Liver (tissue), 9 donors: ENCODE measurements around the gene CEP135. TPM values are rescaled to one million over a fixed set of nuclear protein-coding genes. Genes with fewer than 3 reads are reported as not detected.

Experiments
- DNase-seq: peaks from one replicate; pipeline ENCODE4 v3.0.0-alpha.2; 2017; ENCODE audit warnings: low spot score
- H3K27ac ChIP-seq, 2 donors: one replicate each; pipeline ENCODE4 v1.7.0; 2013; ENCODE audit warnings: inconsistent platforms in 2 of 2, low read length in 2 of 2, control low read depth in 1 of 2, low read depth in 1 of 2, mild to moderate bottlenecking in 1 of 2
- H3K27me3 ChIP-seq, 4 donors: one replicate each; pipeline versions ENCODE4 v1.6.1 to v1.7.0; 2013; ENCODE audit warnings: low read length in 3 of 4, inconsistent platforms in 1 of 4, mild to moderate bottlenecking in 1 of 4, moderate library complexity in 1 of 4; ENCODE audit not compliant: control insufficient read depth in 4 of 4, insufficient read depth in 4 of 4
- H3K36me3 ChIP-seq, 4 donors: one replicate each; pipeline versions ENCODE4 v1.6.1 to v1.7.0; 2013; ENCODE audit warnings: low read length in 3 of 4, mild to moderate bottlenecking in 3 of 4, low read depth in 1 of 4, moderate library complexity in 1 of 4; ENCODE audit not compliant: control insufficient read depth in 4 of 4, insufficient read depth in 3 of 4
- H3K4me1 ChIP-seq, 4 donors: one replicate each; pipeline versions ENCODE4 v1.6.1 to v1.7.0; 2013; ENCODE audit warnings: low read length in 3 of 4, mild to moderate bottlenecking in 3 of 4, moderate library complexity in 1 of 4; ENCODE audit not compliant: control insufficient read depth in 4 of 4, insufficient read depth in 4 of 4
- H3K4me3 ChIP-seq, 3 donors: one replicate each; pipeline versions ENCODE4 v1.6.1 to v1.7.0; 2013; ENCODE audit warnings: low read length in 3 of 3, control low read depth in 1 of 3, low read depth in 1 of 3, mild to moderate bottlenecking in 1 of 3
- H3K9ac ChIP-seq, 2 donors: one replicate each; pipeline ENCODE4 v1.7.0; 2013; ENCODE audit warnings: low read length in 2 of 2, mild to moderate bottlenecking in 2 of 2, moderate library complexity in 2 of 2, control low read depth in 1 of 2, low read depth in 1 of 2
- H3K9me3 ChIP-seq, 4 donors: one replicate each; pipeline versions ENCODE4 v1.6.1 to v1.7.0; 2013; ENCODE audit warnings: low read length in 3 of 4; ENCODE audit not compliant: control insufficient read depth in 4 of 4
- ATF3 ChIP-seq: IDR thresholded peaks from 2 replicates; pipeline ENCODE4 v1.6.1; 2016; ENCODE audit warnings: antibody characterized with exemption
- CTCF ChIP-seq: fragments of 150-350 bp; IDR thresholded peaks from 2 replicates; pipeline ENCODE4 v1.5.1; 2017; ENCODE audit warnings: improper control_type of control experiment, low read depth, low read length; ENCODE audit not compliant: missing input control
- EGR1 ChIP-seq, 2 donors: IDR thresholded peaks; 2 replicates each; pipeline ENCODE4 v1.6.1; 2016 to 2018; ENCODE audit warnings: antibody characterized with exemption in 2 of 2, low read depth in 2 of 2
- FOXA1 ChIP-seq: IDR thresholded peaks from 2 replicates; pipeline ENCODE4 v1.6.1; 2016; ENCODE audit warnings: antibody characterized with exemption
- GABPA ChIP-seq, 2 donors: IDR thresholded peaks in 1 of 2; conservative IDR thresholded peaks in 1 of 2; 2 replicates each; pipeline ENCODE4 v1.6.1; 2016; ENCODE audit warnings: antibody characterized with exemption in 2 of 2, mild to moderate bottlenecking in 1 of 2, moderate library complexity in 1 of 2
- HNF4A ChIP-seq, 2 donors: conservative IDR thresholded peaks; 2 replicates each; pipeline ENCODE4 v1.6.1; 2016; ENCODE audit warnings: antibody characterized with exemption in 2 of 2, mild to moderate bottlenecking in 2 of 2
- HNF4G ChIP-seq: IDR thresholded peaks from 2 replicates; pipeline ENCODE4 v1.6.1; 2016; ENCODE audit warnings: antibody characterized with exemption
- MAX ChIP-seq: IDR thresholded peaks from 2 replicates; pipeline ENCODE4 v1.6.1; 2016; ENCODE audit warnings: antibody characterized with exemption
- NR2F2 ChIP-seq: IDR thresholded peaks from 2 replicates; pipeline ENCODE4 v1.6.1; 2016; ENCODE audit warnings: antibody characterized with exemption
- RAD21 ChIP-seq, 2 donors: IDR thresholded peaks; 2 replicates each; pipeline ENCODE4 v1.6.1; 2016; ENCODE audit warnings: antibody characterized with exemption in 2 of 2, mild to moderate bottlenecking in 2 of 2
- REST ChIP-seq: IDR thresholded peaks from 2 replicates; pipeline ENCODE4 v1.6.1; 2016; ENCODE audit warnings: antibody characterized with exemption, mild to moderate bottlenecking
- RXRA ChIP-seq, 2 donors: IDR thresholded peaks; 2 replicates each; pipeline ENCODE4 v1.6.1; 2017 to 2018; ENCODE audit warnings: antibody characterized with exemption in 2 of 2, mild to moderate bottlenecking in 1 of 2
- SP1 ChIP-seq: IDR thresholded peaks from 2 replicates; pipeline ENCODE4 v1.6.1; 2018; ENCODE audit warnings: antibody characterized with exemption, mild to moderate bottlenecking
- TAF1 ChIP-seq: conservative IDR thresholded peaks from 2 replicates; pipeline ENCODE4 v1.6.1; 2016; ENCODE audit warnings: antibody characterized with exemption, mild to moderate bottlenecking
- ZBTB33 ChIP-seq: IDR thresholded peaks from 2 replicates; pipeline ENCODE4 v1.6.1; 2016; ENCODE audit warnings: antibody characterized with exemption
- polyA plus RNA-seq, 2 donors: library from polyadenylated mRNA; stranded (reverse) in 1 of 2; unstranded in 1 of 2; fragments of 200-250 nt in 1 of 2; fragments of >200 nt in 1 of 2; fragmentation: Nextera tagmentation in 1 of 2; extraction: Ambion mirVana in 1 of 2; gene quantifications; one replicate each; pipeline versions ENCODE4 v1.2.1 to v1.2.3, GENCODE V29; 2013 to 2015
- total RNA-seq, 2 donors: library from RNA; depleted of rRNA; stranded (reverse); fragments of >200 nt; gene quantifications; one replicate each; pipeline ENCODE4 v1.2.3, GENCODE V29; 2014
- donor health status: healthy.
- donor health status: healthy.
- donor health status: healthy.
- donor health status: healthy.
- donor health status: healthy.

Gene CEP135
- total and polyA plus RNA-seq, 4 donors: 0.47 to 9.8 (median 1.9) TPM

GRCh38 chr4:55903577-55903976, 45.2 kb upstream of the CEP135 start:
- no peaks in the 10 kb centered on the region for H3K27me3 ChIP-seq
- H3K27ac ChIP-seq: no peak overlapping the region
- peaks cover 0 to 3% (median 0%) of the 10 kb centered on the region in 4 donors for H3K4me1 ChIP-seq
- no peaks in the 10 kb centered on the region for H3K9me3 ChIP-seq
- DNase-seq: no peak
- H3K9ac ChIP-seq: no peak overlapping the region
- H3K36me3 ChIP-seq: peaks cover 1 to 21% (median 14%) of the 10 kb centered on the region in 4 donors
- TF ChIP-seq MAX (no peak), FOXA1 (no peak), RAD21 (IDR thresholded peaks at IDR 0.05) (no peak), CTCF (no peak), GABPA (IDR thresholded peaks at IDR 0.05 in 1 of 2, conservative IDR thresholded peaks at IDR 0.05 in 1 of 2) (no peak), REST (no peak), HNF4A (conservative IDR thresholded peaks at IDR 0.05) (no peak), HNF4G (no peak), NR2F2 (no peak), EGR1 (IDR thresholded peaks at IDR 0.05; ENCODE audit: low read depth in 2 of 2) (no peak), RXRA (IDR thresholded peaks at IDR 0.05) (no peak), ATF3 (no peak), SP1 (no peak), ZBTB33 (no peak), TAF1 (no peak)
- H3K4me3 ChIP-seq: no peak overlapping the region

- Histone ChIP-seq H3K4me3 (no peak overlapping the region), H3K36me3 (peaks cover 1 to 21% (median 14%) of the 10 kb centered on the region in 4 donors), H3K4me1 (peaks cover 0 to 3% (median 0%) of the 10 kb centered on the region in 4 donors), H3K9ac (no peak overlapping the region), H3K9me3 (no peaks in the 10 kb centered on the region), H3K27ac (no peak overlapping the region), H3K27me3 (no peaks in the 10 kb centered on the region)
- no peak for TF ChIP-seq RXRA (IDR thresholded peaks at IDR 0.05)
- no peak for TF ChIP-seq MAX
- TF ChIP-seq ATF3: no peak
- no peak for TF ChIP-seq NR2F2
- TF ChIP-seq FOXA1: no peak
- TF ChIP-seq GABPA (IDR thresholded peaks at IDR 0.05 in 1 of 2, conservative IDR thresholded peaks at IDR 0.05 in 1 of 2): no peak
- TF ChIP-seq REST: no peak
- TF ChIP-seq HNF4A (conservative IDR thresholded peaks at IDR 0.05): no peak
- TF ChIP-seq EGR1 (IDR thresholded peaks at IDR 0.05; ENCODE audit: low read depth in 2 of 2): no peak
- no peak for DNase-seq
Measured at GRCh38 chr4:55904576-55904975, 44.2 kb upstream of the CEP135 start.
